Measurements from ENCODE around the gene DPEP3.

DPEP3 gene

GRCh38 chr16:67930191-67930590, 50.1 kb downstream of the DPEP3 start:
- no peak for ATAC-seq

- peak; percentile 77 to 82 for ATAC-seq
These were observed 51.5 kb downstream of the DPEP3 start for GRCh38 chr16:67928561-67929364.

DNA sequence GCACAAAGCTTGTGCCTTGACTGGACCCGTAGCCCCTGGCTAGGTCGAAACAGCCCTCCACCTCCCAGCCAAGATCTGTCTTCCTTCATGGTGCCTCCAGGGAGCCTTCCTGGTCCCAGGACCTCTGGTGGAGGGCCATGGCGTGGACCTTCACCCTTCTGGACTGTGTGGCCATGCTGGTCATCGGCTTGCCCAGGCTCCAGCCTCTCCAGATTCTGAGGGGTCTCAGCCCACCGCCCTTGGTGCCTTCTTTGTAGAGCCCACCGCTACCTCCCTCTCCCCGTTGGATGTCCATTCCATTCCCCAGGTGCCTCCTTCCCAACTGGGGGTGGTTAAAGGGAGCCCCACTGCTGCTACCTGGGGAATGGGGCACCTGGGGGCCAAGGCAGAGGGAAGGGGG, 52.2 kb downstream of the DPEP3 start:
- ATAC-seq, result no peak

- peak in 1 of 2 donors; percentile 7 for ATAC-seq
These were observed 53.0 kb downstream of the DPEP3 start for GRCh38 chr16:67927131-67927941.

GRCh38 chr16:67926181-67926750, 54.0 kb downstream of the DPEP3 start:
- no peak for ATAC-seq

Data from activated CD4-positive, CD25-positive, alpha-beta regulatory T cell treated with anti-CD3 and anti-CD28 coated beads, Interleukin-2, amount 50 U/mL, for 24 hours (primary cell).